GM20000 (cell line): Measurements from ENCODE around the gene RNF223.

Experiments
- DNase-seq: peaks from one replicate; pipeline ENCODE4 v3.0.0; 2012; ENCODE audit warnings: low spot score
- TF ChIP-seq, protein P1 (sequence below): IDR thresholded peaks from 2 replicates; pipeline ENCODE4 v1.5.1; 2012; ENCODE audit warnings: mild to moderate bottlenecking, control low read depth; ENCODE audit errors: extremely low read depth, missing control alignments

The RNF223 gene

DNA sequence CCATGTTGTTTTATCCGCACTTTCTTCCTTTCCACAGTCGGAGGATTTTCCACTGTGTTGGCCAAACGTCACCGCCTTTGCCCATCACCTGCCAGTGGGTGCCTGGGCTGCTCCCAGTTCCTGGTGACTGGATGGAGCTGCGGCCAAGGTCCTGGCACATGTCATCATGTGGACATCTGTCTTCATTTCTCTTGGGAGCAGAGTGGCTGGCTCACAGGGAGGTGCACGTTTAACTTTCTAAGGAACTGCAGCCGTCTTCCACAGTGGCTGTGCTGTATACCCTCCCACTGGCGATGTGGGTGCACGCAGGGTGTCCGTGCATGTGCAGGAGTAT lies 19.5 kb upstream of the RNF223 start:
- TF ChIP-seq, protein P1, sequence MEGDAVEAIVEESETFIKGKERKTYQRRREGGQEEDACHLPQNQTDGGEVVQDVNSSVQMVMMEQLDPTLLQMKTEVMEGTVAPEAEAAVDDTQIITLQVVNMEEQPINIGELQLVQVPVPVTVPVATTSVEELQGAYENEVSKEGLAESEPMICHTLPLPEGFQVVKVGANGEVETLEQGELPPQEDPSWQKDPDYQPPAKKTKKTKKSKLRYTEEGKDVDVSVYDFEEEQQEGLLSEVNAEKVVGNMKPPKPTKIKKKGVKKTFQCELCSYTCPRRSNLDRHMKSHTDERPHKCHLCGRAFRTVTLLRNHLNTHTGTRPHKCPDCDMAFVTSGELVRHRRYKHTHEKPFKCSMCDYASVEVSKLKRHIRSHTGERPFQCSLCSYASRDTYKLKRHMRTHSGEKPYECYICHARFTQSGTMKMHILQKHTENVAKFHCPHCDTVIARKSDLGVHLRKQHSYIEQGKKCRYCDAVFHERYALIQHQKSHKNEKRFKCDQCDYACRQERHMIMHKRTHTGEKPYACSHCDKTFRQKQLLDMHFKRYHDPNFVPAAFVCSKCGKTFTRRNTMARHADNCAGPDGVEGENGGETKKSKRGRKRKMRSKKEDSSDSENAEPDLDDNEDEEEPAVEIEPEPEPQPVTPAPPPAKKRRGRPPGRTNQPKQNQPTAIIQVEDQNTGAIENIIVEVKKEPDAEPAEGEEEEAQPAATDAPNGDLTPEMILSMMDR, result no peak
- DNase-seq, result no peak

DNA sequence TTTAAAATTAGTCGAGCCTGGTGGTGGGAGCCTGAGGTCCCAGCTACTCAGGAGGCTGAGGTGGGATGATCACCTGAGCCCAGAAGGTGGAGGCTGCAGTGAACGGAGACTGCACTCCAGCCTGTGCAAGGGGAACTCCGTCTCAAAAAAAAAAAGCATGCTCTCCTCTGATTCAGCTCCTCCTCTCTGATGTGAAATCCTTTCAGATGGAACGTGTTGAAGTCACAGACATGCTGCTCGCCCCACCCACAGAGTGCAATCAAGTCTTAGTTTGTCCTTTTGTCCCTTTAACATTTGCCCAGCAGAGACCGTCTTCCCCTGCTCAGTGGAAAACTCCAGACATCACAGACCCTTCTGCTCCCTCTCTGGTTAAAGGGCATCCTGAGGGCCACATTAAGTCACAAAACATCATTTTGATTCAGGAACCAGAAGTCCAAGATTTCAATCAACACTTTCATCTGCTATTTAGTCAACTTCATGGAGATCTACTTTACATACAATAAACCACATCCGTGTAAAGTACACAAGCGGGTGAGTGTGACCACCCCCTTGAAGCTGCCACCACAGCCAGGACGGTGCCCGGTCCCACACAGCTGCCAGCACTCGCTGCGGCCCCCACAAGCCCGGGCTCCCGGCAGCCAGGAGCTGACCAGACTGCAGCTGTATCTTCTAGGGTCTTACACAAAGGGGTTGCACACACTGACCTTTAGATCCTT lies 18.9 kb upstream of the RNF223 start:
- TF ChIP-seq, protein P1, result no peak
- DNase-seq, result no peak

DNA sequence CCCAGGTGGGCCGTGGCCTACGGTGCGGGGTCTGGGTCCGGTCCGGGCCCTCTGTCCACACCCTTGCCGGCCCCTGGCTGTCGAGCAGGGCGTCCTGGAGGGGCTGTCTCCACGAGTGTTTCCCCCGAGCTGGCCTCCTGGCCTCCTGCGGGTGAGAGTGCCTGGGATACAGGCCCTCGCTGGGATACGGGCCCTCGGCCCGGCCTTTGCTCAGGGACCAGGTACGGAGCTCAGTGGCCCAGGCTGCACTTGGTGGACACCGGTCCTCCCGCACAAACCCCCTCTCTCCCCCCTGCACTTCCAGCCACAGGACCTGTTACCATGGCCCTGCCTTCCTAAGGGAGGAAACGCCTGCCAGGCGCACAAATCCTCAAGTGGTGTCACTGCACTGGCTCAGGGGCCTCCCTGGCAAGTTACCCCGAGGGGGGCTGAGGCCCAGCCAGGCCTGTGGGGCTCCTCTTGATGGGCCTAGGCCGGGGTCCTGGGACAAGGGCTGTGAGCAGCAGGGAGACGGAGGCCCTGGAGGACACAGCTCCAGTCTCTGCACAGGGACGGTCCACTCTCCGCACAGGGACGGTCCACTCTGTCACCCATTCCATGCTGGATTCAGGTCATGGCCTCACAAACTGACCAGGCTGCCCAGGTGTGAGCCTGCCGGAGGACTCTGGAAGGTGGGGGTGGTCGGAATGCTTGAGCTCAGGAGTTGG lies 18.2 kb upstream of the RNF223 start:
- TF ChIP-seq, protein P1, result no peak
- no peak for DNase-seq

DNA sequence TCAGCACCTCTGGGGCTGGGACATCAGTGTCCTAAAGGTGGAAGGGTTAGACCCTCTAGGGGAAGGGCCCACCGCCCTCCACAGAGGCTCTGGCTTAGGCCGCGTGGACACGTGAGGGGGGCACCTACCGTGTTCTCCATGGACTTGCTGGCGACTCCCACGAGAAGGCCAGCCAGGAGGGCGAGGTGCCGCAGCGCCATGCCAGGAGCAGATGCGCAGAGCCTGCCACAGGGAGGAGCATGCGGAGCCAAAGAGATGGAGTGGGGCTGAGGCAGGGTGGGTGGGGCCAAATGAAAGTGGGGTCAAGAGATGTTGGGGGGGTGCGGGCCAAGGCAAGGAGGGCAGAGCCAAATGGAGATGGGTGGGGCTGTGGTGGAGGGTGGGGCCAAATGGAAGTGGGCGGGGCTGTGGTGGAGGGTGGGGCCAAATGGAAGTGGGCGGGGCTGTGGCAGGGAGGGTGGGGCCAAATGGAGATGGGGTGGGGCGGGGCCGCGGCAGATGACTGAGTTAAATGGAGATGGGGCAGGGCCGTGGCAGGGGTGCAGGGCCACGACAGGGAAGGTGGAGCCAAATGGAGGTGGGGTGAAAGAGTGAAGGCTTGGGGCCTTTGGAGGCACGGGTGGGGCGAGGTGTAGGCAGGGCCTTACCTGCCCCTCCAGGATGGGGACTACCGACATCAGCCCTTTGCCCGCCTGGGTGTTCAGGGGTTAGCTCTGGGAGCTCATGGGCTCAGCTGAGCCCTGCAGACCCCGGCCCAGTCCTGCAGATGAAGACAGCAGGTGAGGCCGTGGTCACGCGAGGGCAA lies 17.4 kb upstream of the RNF223 start:
- TF ChIP-seq, protein P1, result no peak
- DNase-seq, result no peak

DNA sequence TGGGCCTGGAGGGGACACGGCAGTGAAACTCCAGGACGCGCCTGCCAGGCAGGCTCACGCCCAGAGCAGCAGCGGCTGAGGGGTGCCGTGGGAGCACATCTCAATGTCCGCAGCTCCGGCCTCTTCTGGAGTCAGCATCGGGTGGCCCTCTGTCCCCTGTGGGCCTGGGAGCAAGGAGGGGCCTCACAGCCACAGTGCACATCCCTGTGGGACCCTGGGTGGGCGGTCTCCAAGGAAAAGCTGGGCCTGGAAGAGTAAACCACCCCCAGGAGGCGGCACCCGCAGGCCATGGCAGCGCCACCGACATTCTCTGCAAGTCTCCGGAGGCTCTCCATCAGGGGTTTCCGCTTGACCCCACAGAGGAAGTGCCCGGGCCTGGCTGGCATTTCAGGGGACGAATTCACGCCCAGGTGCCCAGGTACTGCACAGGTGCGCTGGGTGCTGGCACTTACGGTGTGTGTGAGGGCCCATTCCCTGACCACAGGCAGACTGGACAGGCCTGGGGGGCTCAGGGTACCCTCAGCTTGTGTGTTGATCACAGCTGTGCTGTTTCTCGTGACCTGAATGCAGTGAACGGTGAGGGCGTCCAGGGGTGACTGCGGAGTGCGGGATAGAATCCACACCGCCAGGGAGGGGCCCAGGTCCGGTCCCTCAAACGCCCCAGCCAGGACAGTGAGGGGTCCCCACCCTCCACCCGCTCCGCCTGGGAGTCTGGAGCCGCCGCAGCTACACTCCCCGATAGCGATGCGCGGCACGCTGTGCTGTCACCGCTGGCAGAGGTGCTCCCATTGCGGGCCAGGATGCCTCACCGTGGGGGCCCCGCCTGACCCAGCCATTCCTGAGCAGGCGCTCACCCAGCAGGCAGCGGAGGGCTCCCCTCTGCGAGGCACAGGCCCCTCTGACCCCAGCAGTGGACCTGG lies 16.6 kb upstream of the RNF223 start:
- TF ChIP-seq, protein P1, result no peak
- no peak for DNase-seq

DNA sequence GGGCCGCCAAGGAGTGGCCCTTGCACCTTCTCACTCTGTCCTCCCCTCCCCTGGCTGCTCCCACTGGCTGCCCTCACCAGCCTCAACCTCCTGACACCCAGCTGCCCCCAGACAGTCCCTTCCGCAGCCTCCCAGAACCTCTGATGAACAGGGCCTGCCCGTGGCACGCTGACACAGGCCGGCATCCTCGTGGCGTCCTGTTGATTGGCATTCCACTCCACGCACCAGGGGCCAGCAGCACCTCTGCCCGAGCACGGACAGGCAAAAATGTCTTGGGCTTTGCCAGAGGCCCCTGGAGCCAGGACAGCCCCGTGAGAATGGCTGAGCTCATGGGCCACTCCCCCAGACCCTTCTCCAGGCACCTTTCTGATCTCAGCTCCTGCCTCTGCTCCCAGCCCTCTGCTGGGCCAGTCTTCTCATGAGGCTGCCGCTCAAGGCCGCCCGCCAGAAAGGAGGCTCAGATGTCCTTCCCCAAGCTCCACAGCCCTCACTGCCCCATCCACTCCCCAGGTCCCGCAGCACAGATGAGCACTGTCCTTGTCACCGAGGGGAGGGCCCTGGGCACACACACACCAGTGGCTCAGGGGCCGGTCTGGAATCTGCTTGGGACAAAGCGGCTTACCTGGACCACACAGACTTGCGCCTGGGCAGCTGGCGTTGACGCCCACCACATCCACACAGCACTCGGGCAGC lies 15.8 kb upstream of the RNF223 start:
- DNase-seq, result no peak

More for the DNA sequence above, 15.8 kb upstream of the RNF223 start:
- TF ChIP-seq, protein P1, result no peak
